ENCODE measurements around the gene KCNQ1. TPM values are rescaled to one million over a fixed set of nuclear protein-coding genes. Genes with fewer than 3 reads are reported as not detected.

Gene KCNQ1
- total RNA-seq, 4 donors from 2014 or later = 3.2 to 12.7 (median 5.5) TPM

DNA sequence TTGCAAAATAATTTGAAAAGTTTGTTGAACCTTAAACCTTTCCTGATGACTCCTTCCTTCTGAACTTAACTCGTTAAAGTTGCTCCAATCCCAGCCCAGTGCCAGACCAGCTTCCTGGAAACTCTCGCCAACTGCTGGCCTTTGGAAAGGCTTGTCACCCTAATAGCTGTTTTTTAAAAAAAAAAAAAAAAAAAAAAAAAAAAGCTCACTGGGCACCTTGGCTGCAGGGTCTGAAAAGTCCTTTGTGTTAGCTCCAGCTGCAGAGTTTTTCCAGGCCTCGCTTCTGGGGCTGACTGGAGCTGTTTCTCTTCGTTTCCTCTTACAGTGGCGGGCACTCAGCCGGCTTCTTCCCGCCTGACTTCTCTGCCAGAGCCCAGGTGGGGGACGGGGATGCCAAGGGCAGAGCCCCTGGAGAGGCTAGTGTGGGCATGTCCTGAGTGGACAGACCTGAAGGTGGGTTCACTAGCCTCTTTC lies 229.9 kb downstream of the KCNQ1 start:
- TF ChIP-seq, protein P1, sequence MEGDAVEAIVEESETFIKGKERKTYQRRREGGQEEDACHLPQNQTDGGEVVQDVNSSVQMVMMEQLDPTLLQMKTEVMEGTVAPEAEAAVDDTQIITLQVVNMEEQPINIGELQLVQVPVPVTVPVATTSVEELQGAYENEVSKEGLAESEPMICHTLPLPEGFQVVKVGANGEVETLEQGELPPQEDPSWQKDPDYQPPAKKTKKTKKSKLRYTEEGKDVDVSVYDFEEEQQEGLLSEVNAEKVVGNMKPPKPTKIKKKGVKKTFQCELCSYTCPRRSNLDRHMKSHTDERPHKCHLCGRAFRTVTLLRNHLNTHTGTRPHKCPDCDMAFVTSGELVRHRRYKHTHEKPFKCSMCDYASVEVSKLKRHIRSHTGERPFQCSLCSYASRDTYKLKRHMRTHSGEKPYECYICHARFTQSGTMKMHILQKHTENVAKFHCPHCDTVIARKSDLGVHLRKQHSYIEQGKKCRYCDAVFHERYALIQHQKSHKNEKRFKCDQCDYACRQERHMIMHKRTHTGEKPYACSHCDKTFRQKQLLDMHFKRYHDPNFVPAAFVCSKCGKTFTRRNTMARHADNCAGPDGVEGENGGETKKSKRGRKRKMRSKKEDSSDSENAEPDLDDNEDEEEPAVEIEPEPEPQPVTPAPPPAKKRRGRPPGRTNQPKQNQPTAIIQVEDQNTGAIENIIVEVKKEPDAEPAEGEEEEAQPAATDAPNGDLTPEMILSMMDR (IDR thresholded peaks at IDR 0.05; ENCODE audit: low read depth) = no peak

DNA sequence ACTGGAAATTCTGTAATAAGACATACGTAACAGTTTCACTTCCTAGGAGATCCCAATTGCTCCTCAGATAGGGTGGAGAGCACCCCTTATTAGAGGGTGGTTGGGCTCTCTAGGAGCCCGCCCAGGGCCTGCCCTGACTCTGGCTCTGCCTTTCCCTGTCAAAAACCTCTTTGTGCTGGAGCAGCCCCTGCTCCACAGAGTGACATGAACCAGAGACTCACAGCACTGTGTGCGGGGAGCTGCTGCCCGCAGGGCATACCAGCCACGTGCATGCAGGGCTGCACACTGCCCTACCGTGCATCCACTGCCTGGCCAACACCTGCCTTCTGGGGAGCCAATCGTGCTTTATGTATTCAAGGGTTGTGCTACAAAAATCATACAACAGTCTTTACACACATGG lies 230.7 kb downstream of the KCNQ1 start:
- TF ChIP-seq, protein P1 (IDR thresholded peaks at IDR 0.05; ENCODE audit: low read depth) = no peak

DNA sequence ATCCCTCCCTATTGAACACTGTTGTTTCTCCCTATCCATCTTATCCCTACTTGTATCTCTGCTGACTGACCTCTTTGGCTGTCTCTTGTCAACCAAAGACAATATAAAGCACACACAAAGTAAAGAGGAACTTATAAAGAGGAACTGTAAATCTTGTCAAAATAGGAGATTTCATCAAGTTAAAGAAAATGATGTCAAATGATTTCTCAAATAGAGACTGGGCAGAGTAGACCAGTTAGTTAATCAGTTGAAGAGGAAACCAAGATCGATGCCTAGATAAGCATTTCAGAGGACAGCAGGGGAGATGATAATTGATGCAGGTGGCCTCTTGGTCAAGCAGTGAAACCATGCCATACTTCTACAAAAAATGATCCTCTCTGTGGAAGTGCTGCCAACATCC lies 232.3 kb downstream of the KCNQ1 start:
- TF ChIP-seq, protein P1 (IDR thresholded peaks at IDR 0.05; ENCODE audit: low read depth) = no peak

DNA sequence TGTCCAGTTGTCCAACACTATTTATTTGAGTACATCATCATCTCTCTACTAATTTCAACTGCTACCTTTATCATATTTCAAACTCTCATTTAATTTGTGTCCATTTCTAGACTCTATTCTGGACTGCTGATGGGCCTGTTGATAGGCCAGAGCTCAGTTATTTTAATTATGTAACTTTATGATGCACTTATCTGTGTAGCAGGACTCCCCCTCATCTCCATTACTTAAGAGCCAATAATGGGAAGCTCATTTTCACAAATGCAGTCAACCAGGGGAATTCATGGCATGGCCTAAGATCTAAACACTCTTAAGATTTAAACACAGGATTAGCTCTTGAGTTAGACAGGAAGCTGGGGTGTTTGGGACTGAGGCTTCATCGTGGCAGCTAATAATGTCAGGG lies 233.6 kb downstream of the KCNQ1 start:
- TF ChIP-seq, protein P1 (IDR thresholded peaks at IDR 0.05; ENCODE audit: low read depth) = no peak

DNA sequence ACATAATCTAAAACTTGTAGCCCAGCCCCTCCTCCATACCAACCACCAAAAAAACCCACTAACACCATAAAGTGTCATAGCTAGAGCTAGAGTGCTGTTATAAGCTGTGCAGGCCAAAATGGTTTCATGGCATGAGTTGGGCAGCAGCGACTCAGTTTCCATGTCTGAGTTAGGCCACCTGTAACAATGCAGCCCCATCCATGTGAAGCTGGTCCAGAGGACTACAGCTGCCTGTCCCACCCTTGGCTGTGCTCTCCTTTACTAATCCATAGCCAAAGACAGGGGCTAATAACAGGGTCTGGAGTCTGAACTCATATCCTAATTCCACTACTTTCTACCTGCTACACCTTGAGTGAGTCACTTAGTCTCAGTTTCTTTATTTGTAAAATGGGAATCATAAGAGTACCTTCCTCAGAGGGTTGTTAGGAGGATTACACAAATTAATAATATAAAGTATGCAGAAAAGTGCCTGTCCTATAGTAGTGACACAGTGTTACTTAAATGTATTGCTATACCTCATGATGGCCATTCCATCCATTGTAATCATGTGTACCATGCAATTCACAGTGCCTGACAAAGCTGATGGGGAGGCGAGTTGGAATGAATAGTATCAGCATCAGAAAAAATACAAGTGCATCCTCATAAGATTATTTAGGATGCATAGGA lies 234.3 kb downstream of the KCNQ1 start:
- TF ChIP-seq, protein P1 (IDR thresholded peaks at IDR 0.05; ENCODE audit: low read depth) = no peak

DNA sequence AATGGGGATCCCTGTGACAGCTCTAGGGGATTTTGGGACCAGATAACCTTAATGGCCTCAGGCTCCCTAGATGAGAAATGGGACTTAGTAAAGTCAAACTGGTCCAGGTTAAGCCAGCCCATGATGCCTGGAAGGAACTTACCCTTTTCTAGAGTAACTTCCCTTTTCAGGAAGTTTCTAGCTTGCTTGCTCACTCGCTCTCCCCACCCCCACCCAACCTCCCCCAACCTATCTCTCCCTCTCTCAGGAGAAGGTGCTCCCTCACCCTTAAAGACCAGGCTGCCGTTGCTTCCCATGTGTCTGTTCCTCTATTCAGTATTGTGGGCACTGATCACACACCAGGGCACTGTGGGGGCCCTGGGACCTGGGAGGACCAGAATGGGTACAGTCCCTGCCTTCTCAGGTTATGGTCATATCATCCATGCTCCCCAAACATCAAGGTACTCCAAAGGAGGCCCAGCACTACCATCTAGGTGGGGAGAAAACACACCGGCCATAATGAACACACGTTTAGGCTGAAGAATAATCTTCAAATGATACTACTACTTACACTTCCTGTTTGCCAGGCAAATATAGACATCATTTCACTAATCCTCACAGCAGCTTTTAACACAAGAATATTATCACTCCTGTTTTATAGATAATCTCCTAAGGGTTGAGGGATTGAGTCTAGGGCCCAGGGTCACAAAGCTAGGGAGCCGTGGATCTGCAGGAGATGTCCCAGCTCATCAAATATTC lies 236.8 kb downstream of the KCNQ1 start:
- TF ChIP-seq, protein P1 (IDR thresholded peaks at IDR 0.05; ENCODE audit: low read depth) = no peak

DNA sequence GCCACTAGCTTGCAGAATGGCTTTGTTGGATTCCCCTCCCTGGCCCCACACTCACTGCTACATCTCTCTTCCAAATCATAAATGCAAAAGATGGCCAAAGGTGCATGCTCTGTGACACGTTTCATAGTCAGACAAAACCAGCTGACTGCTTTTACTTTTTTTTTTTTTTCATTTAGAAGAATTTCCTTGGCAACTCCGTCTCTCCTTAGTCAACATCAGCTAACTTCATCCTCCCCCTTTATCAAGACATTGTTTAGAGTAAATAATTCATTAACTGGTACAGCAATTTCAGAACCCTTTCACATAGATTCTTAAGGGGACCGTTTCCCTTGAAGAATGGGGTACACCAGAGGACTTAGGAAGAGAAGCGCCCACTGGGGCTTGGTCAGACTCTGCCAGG lies 239.0 kb downstream of the KCNQ1 start:
- TF ChIP-seq, protein P1 (IDR thresholded peaks at IDR 0.05; ENCODE audit: low read depth) = no peak
